Endothelial cell (in vitro differentiated cells): ENCODE results near the gene AKR1B15. TPM values are rescaled to one million over a fixed set of nuclear protein-coding genes. Genes with fewer than 3 reads are reported as not detected.

Experiments used
- DNase-seq: peaks from one replicate; pipeline ENCODE4 v3.0.0; 2021; ENCODE audit warnings: low spot score
- H3K27ac Mint-ChIP-seq: one replicate; pipeline ENCODE4 v1.8.0; 2021; ENCODE audit warnings: mixed read lengths, inconsistent platforms; ENCODE audit not compliant: unreplicated experiment
- H3K27me3 Mint-ChIP-seq: one replicate; pipeline ENCODE4 v1.8.0; 2021; ENCODE audit warnings: mild to moderate bottlenecking, moderate library complexity, mixed read lengths, inconsistent platforms; ENCODE audit not compliant: unreplicated experiment
- H3K36me3 Mint-ChIP-seq: one replicate; pipeline ENCODE4 v1.8.0; 2021; ENCODE audit warnings: mild to moderate bottlenecking, low read depth, mixed read lengths, inconsistent platforms; ENCODE audit not compliant: unreplicated experiment
- H3K4me1 Mint-ChIP-seq: one replicate; pipeline ENCODE4 v1.8.0; 2021; ENCODE audit warnings: mild to moderate bottlenecking, mixed read lengths, inconsistent platforms; ENCODE audit not compliant: unreplicated experiment
- H3K4me3 Mint-ChIP-seq: one replicate; pipeline ENCODE4 v1.8.0; 2021; ENCODE audit warnings: mild to moderate bottlenecking, mixed read lengths, inconsistent platforms; ENCODE audit not compliant: unreplicated experiment
- H3K9me3 Mint-ChIP-seq: one replicate; pipeline ENCODE4 v1.8.0; 2021; ENCODE audit warnings: mixed read lengths, inconsistent platforms; ENCODE audit not compliant: unreplicated experiment
- total RNA-seq: library from RNA; stranded (reverse); fragmentation: NEBNext Ultra II Directional; extraction: Animal tissue kit (Norgen Biotek cat#: 25700); gene quantifications from one replicate; pipeline ENCODE4 v1.2.1, GENCODE V29; 2021; ENCODE audit not compliant: unreplicated experiment
- TF ChIP-seq, protein P1 (sequence below): fragments of 200-600 bp; sonication (generic); IDR thresholded peaks from one replicate; pipeline ENCODE4 v1.5.0; 2021; ENCODE audit warnings: antibody characterized with exemption; ENCODE audit not compliant: unreplicated experiment

Gene AKR1B15
- total RNA-seq, 1 donor from 2014 or later = not detected

DNA sequence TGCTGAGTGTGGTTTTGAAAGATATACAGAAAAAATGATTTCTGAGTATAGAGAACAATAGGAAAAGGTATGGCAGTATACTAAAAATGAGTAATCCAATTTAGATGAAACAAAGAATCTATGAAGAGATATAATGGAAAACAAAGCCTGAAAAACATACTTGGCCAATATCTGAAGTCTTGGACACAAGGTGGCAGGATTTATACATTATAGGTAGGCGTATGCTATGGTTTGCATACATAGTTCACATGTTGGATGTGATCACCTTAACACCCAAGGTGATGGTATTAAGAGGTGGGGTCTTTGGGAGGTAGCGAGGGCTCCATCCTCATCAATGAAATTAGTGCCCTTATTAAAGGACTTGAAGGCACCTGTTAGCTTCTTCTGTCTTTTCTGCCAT lies 63.3 kb downstream of the AKR1B15 start:
- no peak overlapping the region for H3K27ac Mint-ChIP-seq
- H3K4me3 Mint-ChIP-seq = no peak overlapping the region
- no peaks in the 10 kb centered on the region for H3K27me3 Mint-ChIP-seq
- H3K36me3 Mint-ChIP-seq = no peaks in the 10 kb centered on the region
- TF ChIP-seq, protein P1, sequence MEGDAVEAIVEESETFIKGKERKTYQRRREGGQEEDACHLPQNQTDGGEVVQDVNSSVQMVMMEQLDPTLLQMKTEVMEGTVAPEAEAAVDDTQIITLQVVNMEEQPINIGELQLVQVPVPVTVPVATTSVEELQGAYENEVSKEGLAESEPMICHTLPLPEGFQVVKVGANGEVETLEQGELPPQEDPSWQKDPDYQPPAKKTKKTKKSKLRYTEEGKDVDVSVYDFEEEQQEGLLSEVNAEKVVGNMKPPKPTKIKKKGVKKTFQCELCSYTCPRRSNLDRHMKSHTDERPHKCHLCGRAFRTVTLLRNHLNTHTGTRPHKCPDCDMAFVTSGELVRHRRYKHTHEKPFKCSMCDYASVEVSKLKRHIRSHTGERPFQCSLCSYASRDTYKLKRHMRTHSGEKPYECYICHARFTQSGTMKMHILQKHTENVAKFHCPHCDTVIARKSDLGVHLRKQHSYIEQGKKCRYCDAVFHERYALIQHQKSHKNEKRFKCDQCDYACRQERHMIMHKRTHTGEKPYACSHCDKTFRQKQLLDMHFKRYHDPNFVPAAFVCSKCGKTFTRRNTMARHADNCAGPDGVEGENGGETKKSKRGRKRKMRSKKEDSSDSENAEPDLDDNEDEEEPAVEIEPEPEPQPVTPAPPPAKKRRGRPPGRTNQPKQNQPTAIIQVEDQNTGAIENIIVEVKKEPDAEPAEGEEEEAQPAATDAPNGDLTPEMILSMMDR = no peak
- H3K4me1 Mint-ChIP-seq = peaks cover 9% of the 10 kb centered on the region
- no peaks in the 10 kb centered on the region for H3K9me3 Mint-ChIP-seq
- DNase-seq = no peak

DNA sequence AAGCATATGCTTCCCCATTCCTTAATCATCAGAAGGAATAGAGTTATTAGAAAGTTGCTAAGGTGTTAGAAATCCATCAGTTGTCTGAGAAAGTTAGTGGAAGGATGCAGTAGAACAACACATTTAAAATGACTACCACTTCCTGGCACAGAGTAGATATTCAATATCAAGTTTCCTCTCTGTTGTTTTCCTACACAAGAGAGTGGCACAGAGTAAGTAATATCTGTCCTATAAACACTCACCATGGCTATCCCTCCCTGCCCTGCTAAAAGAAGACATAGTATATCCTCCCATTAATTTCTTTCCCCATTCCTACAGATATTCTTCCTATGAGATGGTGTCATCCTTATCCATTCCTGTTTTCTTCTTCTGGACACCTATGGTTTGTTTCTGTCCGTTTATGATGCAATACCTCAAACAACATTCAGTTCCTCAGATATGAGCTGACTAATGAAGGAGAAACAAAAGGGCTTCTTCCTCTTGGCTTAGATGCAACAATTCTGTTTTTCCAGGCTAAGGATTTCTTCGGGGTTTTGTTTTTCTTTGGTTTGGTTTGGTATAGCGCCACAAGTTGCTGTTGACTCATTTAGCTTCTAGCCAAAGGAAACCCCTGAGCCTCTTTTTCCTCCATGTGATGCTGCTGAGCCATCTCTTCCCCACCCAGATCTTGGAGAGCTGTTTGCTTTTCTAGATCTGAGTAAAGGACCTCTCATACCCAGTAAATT lies 64.9 kb downstream of the AKR1B15 start:
- peaks cover 5% of the 10 kb centered on the region for H3K4me1 Mint-ChIP-seq
- H3K27me3 Mint-ChIP-seq = no peaks in the 10 kb centered on the region
- TF ChIP-seq, protein P1 = no peak
- H3K9me3 Mint-ChIP-seq = no peaks in the 10 kb centered on the region
- H3K27ac Mint-ChIP-seq = no peak overlapping the region
- no peaks in the 10 kb centered on the region for H3K36me3 Mint-ChIP-seq
- H3K4me3 Mint-ChIP-seq = no peak overlapping the region
- DNase-seq = no peak

DNA sequence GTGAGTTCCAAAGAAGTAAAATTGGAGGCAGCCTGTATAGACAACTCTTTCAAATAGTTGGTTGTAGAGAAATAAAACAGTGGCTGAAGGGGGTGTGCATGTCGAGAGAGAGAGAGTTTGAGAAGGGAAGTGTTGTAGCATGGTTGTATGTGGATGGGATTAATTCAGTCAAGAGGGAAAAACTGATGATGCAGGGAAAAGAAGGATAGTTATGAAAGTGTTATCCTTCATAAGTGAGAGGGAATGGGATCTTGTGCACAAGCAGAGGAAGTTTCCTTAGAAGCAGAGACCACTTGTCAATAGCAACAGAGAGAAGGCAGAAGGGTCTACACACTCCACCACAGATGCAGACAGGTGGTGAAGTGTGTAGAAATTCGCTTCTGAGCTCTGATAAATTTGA lies 67.7 kb downstream of the AKR1B15 start:
- Mint-ChIP-seq H3K36me3 (no peaks in the 10 kb centered on the region), H3K27me3 (no peaks in the 10 kb centered on the region), H3K9me3 (no peaks in the 10 kb centered on the region), H3K4me3 (no peak overlapping the region), H3K27ac (no peak overlapping the region), H3K4me1 (peaks cover 18% of the 10 kb centered on the region)
- no peak for DNase-seq
- TF ChIP-seq, protein P1 = no peak

DNA sequence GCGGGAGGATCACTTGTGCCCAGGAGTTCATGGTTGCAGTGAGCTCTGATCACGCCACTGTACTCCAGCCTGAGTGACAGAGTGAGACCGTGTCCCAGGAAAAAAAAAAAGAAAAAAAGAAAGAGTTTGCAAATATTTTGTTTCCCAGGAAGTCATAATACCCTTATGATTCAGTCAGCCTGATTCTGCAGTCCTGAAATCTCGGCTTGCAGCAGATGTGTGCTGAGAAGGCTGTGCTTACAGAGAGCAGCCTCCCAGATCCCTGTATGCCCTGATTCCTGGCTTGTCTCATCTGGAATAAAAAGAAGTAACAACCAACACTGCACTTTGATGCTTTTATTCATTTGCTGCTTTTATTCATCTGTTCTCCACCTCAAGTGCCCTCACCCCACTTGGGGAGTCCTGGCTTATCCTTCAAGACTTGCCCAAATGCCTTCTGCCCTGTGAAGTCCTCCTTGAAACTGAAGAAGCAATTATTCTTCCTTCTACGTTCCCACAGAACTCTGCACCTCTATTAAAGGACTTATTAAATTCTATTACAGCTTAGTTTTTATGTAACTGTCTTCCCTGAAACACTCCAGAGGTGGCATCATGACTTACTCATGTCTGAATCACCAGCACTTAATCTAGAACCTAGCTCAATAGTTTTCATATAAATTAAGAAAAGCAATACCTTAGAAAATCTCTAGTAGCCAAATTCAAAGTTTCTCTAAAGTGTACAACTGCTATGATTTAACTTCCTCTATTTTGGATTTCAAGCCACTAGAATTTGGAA lies 70.0 kb downstream of the AKR1B15 start:
- Mint-ChIP-seq H3K27me3 (no peaks in the 10 kb centered on the region), H3K4me1 (peaks cover 15% of the 10 kb centered on the region), H3K4me3 (no peak overlapping the region), H3K36me3 (no peaks in the 10 kb centered on the region), H3K9me3 (no peaks in the 10 kb centered on the region), H3K27ac (no peak overlapping the region)
- TF ChIP-seq, protein P1 = no peak
- no peak for DNase-seq
